Esophagus squamous epithelium (tissue), 4 donors: ENCODE data around the gene PARP4.
"Not testable (repeated sequence)": the region's sequence is repeated elsewhere in the genome, so short reads cannot be mapped to it uniquely, and the experiment has no call there.

Experiments
- CTCF ChIP-seq, 6 experiments: fragments of 450-650 bp in 4 of 6; fragments of 200-600 bp in 2 of 6; sonication (generic) in 2 of 6; IDR thresholded peaks; one replicate each; pipeline ENCODE4 v1.5.1; 2016 to 2019; ENCODE audit warnings: antibody characterized with exemption in 6 of 6, mild to moderate bottlenecking in 4 of 6, moderate library complexity in 4 of 6
- POLR2A ChIP-seq, 4 donors: fragments of 450-650 bp; IDR thresholded peaks; one replicate each; pipeline ENCODE4 v1.6.1; 2017; ENCODE audit warnings: antibody characterized with exemption in 4 of 4, mild to moderate bottlenecking in 4 of 4, moderate library complexity in 3 of 4

GRCh38 chr13:24419668-24420067, 92.9 kb downstream of the PARP4 start:
- not testable (repeated sequence) for TF ChIP-seq CTCF, POLR2A (IDR thresholded peaks at IDR 0.05)
